PC-3 (cell line): ENCODE data around the gene MYO3A.

ENCODE experiments used
- EZH2 ChIP-seq: fragments of 300-600 bp; sonication (generic); IDR thresholded peaks from one replicate; pipeline ENCODE4 v1.6.1; 2017; ENCODE audit warnings: antibody characterized with exemption, mild to moderate bottlenecking, low read length; ENCODE audit not compliant: unreplicated experiment
- EZH2phosphoT487 ChIP-seq: fragments of 300-600 bp; sonication (generic); IDR thresholded peaks from 2 replicates; pipeline ENCODE4 v1.6.1; 2018; ENCODE audit warnings: mild to moderate bottlenecking, antibody characterized with exemption, low read length, borderline replicate concordance
- TF ChIP-seq, protein P1 (sequence below): fragments of 300-600 bp; sonication (generic); conservative IDR thresholded peaks from 2 replicates; pipeline ENCODE4 v1.5.1; 2017; ENCODE audit warnings: antibody characterized with exemption, low read depth, mild to moderate bottlenecking, low read length

GRCh38 chr10:26211781-26212444 lies 277.9 kb downstream of the MYO3A start:
- TF ChIP-seq, protein P1, sequence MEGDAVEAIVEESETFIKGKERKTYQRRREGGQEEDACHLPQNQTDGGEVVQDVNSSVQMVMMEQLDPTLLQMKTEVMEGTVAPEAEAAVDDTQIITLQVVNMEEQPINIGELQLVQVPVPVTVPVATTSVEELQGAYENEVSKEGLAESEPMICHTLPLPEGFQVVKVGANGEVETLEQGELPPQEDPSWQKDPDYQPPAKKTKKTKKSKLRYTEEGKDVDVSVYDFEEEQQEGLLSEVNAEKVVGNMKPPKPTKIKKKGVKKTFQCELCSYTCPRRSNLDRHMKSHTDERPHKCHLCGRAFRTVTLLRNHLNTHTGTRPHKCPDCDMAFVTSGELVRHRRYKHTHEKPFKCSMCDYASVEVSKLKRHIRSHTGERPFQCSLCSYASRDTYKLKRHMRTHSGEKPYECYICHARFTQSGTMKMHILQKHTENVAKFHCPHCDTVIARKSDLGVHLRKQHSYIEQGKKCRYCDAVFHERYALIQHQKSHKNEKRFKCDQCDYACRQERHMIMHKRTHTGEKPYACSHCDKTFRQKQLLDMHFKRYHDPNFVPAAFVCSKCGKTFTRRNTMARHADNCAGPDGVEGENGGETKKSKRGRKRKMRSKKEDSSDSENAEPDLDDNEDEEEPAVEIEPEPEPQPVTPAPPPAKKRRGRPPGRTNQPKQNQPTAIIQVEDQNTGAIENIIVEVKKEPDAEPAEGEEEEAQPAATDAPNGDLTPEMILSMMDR, result no peak
- TF ChIP-seq EZH2phosphoT487 (no peak), EZH2 (no peak)
